ENCODE results near the gene MCU. TPM values are rescaled to one million over a fixed set of nuclear protein-coding genes. Genes with fewer than 3 reads are reported as not detected.
"Not testable (repeated sequence)": the region's sequence is repeated elsewhere in the genome, so short reads cannot be mapped to it uniquely, and the experiment has no call there.

Gene MCU
- total RNA-seq, 1 donor from 2014 or later, result 15.5 TPM

- ChIA-PET POLR2A (no interaction called here), CTCF (no interaction called here)
- intact Hi-C loops (cut with micrococcal nuclease), result no loop called here
Observed at GRCh38 chr10:72673280-72673679, 18.7 kb upstream of the MCU start.

GRCh38 chr10:72674174-72674573 is 17.8 kb upstream of the MCU start:
- H3K36me3 Mint-ChIP-seq (ENCODE audit: low read depth); CTCF ChIA-PET; H3K27ac Mint-ChIP-seq; ATAC-seq (ENCODE audit: low read depth); H3K4me1 Mint-ChIP-seq; H3K4me3 Mint-ChIP-seq; POLR2A ChIA-PET; intact Hi-C loops (cut with micrococcal nuclease); H3K9me3 Mint-ChIP-seq; H3K27me3 Mint-ChIP-seq; DNase-seq: not testable (repeated sequence)

More at GRCh38 chr10:72673280-72673679, 18.7 kb upstream of the MCU start:
- no peak for TF ChIP-seq CTCF (IDR thresholded peaks at IDR 0.05)
- H3K4me3 Mint-ChIP-seq, result no peak overlapping the region
- DNase-seq (no peak), ATAC-seq (ENCODE audit: low read depth) (no peak)
- H3K36me3 Mint-ChIP-seq (ENCODE audit: low read depth), result no peaks in the 10 kb centered on the region
- peaks cover 2% of the 10 kb centered on the region for H3K27me3 Mint-ChIP-seq
- H3K9me3 Mint-ChIP-seq, result no peaks in the 10 kb centered on the region
- peaks cover 2% of the 10 kb centered on the region for H3K4me1 Mint-ChIP-seq
- H3K27ac Mint-ChIP-seq, result no peak overlapping the region

- Mint-ChIP-seq H3K9me3 (no peaks in the 10 kb centered on the region), H3K36me3 (ENCODE audit: low read depth) (no peaks in the 10 kb centered on the region), H3K4me1 (peaks cover 2% of the 10 kb centered on the region), H3K27me3 (no peaks in the 10 kb centered on the region), H3K4me3 (no peak overlapping the region), H3K27ac (no peak overlapping the region)
- DNase-seq, result no peak
- CTCF ChIA-PET, result no interaction called here
- intact Hi-C loops (cut with micrococcal nuclease), result no loop called here
- POLR2A ChIA-PET, result interaction anchor here (1.7 kb wide), 1 partner anchor 13 kb away, joined by 3 read pairs; no protein-coding TSS in a partner anchor
- ATAC-seq (ENCODE audit: low read depth), result no peak
- TF ChIP-seq CTCF (IDR thresholded peaks at IDR 0.05), result no peak
Observed at GRCh38 chr10:72679838-72680241, 12.1 kb upstream of the MCU start.

GRCh38 chr10:72682638-72683037 is 9.3 kb upstream of the MCU start:
- Mint-ChIP-seq H3K27ac (no peak overlapping the region), H3K27me3 (no peaks in the 10 kb centered on the region), H3K4me3 (no peak overlapping the region), H3K36me3 (ENCODE audit: low read depth) (no peaks in the 10 kb centered on the region), H3K9me3 (no peaks in the 10 kb centered on the region), H3K4me1 (peaks cover 5% of the 10 kb centered on the region)
- CTCF ChIA-PET, result no interaction called here
- intact Hi-C loops (cut with micrococcal nuclease), result no loop called here
- ATAC-seq (ENCODE audit: low read depth) (no peak), DNase-seq (no peak)
- TF ChIP-seq CTCF (IDR thresholded peaks at IDR 0.05), result no peak
- POLR2A ChIA-PET, result no interaction called here

- H3K27me3 Mint-ChIP-seq, result no peaks in the 10 kb centered on the region
- no peak overlapping the region for H3K4me3 Mint-ChIP-seq
- ATAC-seq (ENCODE audit: low read depth) (no peak), DNase-seq (no peak)
- no peaks in the 10 kb centered on the region for H3K36me3 Mint-ChIP-seq (ENCODE audit: low read depth)
- ChIA-PET CTCF (no interaction called here), POLR2A (no interaction called here)
- H3K27ac Mint-ChIP-seq, result no peak overlapping the region
- H3K9me3 Mint-ChIP-seq, result no peaks in the 10 kb centered on the region
- TF ChIP-seq CTCF (IDR thresholded peaks at IDR 0.05), result no peak
- intact Hi-C loops (cut with micrococcal nuclease), result no loop called here
- peaks cover 11% of the 10 kb centered on the region for H3K4me1 Mint-ChIP-seq
Observed at GRCh38 chr10:72685264-72685921, 6.5 kb upstream of the MCU start.

GRCh38 chr10:72686430-72686829 is 5.5 kb upstream of the MCU start:
- ATAC-seq (ENCODE audit: low read depth); H3K9me3 Mint-ChIP-seq; intact Hi-C loops (cut with micrococcal nuclease); H3K4me3 Mint-ChIP-seq; H3K36me3 Mint-ChIP-seq (ENCODE audit: low read depth); H3K27me3 Mint-ChIP-seq; H3K27ac Mint-ChIP-seq; POLR2A ChIA-PET; CTCF ChIA-PET; DNase-seq: not testable (repeated sequence)
- peaks cover 14% of the 10 kb centered on the region for H3K4me1 Mint-ChIP-seq
